Measurements from ENCODE around the gene SPI1.
A peak's percentile ranks its signal among the peaks of the same experiment; 100 is the strongest.

Gene SPI1

GRCh38 chr11:47415091-47415854 lies 36.9 kb upstream of the SPI1 start:
- TF ChIP-seq CTCF (IDR thresholded peaks at IDR 0.05; ENCODE audit: low read depth, low read length), result no peak
- no peak for DNase-seq (ENCODE audit: extremely low read depth, low read depth)

- DNase-seq (ENCODE audit: extremely low read depth, low read depth), result no peak
- no peak for TF ChIP-seq CTCF (IDR thresholded peaks at IDR 0.05; ENCODE audit: low read depth, low read length)
These were observed 36.3 kb upstream of the SPI1 start for GRCh38 chr11:47414685-47415070.

- DNase-seq (ENCODE audit: extremely low read depth, low read depth), result no peak
- no peak for TF ChIP-seq CTCF (IDR thresholded peaks at IDR 0.05; ENCODE audit: low read depth, low read length)
These were observed 35.7 kb upstream of the SPI1 start for GRCh38 chr11:47413908-47414684.

- no peak for DNase-seq (ENCODE audit: extremely low read depth, low read depth)
- TF ChIP-seq CTCF (IDR thresholded peaks at IDR 0.05; ENCODE audit: low read depth, low read length), result no peak
These were observed 35.0 kb upstream of the SPI1 start for GRCh38 chr11:47413351-47413750.

GRCh38 chr11:47411884-47412746 lies 33.8 kb upstream of the SPI1 start:
- no peak for DNase-seq (ENCODE audit: extremely low read depth, low read depth)
- peak; percentile 76 for TF ChIP-seq CTCF (IDR thresholded peaks at IDR 0.05; ENCODE audit: low read depth, low read length)

- no peak for DNase-seq (ENCODE audit: extremely low read depth, low read depth)
- TF ChIP-seq CTCF (IDR thresholded peaks at IDR 0.05; ENCODE audit: low read depth, low read length), result no peak
These were observed 32.3 kb upstream of the SPI1 start for GRCh38 chr11:47410370-47411264.
